ENCODE data around the gene KIAA1755. TPM values are rescaled to one million over a fixed set of nuclear protein-coding genes. Genes with fewer than 3 reads are reported as not detected.

KIAA1755 gene
- total RNA-seq, 2 donors from 2014 or later: 3.1 to 4.2 TPM

DNA sequence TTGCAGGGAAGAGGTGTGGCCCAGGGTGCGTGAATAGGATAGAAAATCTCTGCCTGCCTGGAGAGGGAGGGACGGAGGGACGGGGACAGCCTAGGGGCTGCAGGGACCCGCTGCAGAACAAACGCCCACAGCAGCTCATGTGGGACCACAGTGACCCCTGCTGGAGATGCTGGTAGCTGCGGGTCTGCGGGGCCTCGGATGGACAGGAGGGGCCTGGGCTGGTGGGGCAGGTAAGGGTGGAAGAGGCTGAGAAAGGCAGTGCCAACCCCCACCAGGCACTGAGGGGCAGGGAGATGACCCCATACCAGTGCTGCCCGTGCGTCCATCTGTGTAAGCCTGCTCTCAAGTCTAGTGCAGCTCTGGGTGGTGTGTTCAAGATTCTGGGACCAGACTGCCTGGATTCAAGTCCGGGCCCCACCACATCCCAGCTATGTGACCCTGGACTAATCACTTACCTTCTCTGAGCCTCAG is 39.4 kb downstream of the KIAA1755 start:
- no peak overlapping the region for H3K4me3 ChIP-seq
- H3K36me3 ChIP-seq: no peaks in the 10 kb centered on the region
- DNase-seq (ENCODE audit: low spot score): no peak
- H3K27me3 ChIP-seq: no peaks in the 10 kb centered on the region
- no peaks in the 10 kb centered on the region for H3K9me3 ChIP-seq
- TF ChIP-seq, protein P1, sequence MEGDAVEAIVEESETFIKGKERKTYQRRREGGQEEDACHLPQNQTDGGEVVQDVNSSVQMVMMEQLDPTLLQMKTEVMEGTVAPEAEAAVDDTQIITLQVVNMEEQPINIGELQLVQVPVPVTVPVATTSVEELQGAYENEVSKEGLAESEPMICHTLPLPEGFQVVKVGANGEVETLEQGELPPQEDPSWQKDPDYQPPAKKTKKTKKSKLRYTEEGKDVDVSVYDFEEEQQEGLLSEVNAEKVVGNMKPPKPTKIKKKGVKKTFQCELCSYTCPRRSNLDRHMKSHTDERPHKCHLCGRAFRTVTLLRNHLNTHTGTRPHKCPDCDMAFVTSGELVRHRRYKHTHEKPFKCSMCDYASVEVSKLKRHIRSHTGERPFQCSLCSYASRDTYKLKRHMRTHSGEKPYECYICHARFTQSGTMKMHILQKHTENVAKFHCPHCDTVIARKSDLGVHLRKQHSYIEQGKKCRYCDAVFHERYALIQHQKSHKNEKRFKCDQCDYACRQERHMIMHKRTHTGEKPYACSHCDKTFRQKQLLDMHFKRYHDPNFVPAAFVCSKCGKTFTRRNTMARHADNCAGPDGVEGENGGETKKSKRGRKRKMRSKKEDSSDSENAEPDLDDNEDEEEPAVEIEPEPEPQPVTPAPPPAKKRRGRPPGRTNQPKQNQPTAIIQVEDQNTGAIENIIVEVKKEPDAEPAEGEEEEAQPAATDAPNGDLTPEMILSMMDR (IDR thresholded peaks at IDR 0.05): peak; percentile 95 to 96
- peak overlapping the region in 1 of 2 donors; percentile 7 for H3K27ac ChIP-seq
- H3K4me1 ChIP-seq: peaks cover 0 to 21% of the 10 kb centered on the region in 2 donors

DNA sequence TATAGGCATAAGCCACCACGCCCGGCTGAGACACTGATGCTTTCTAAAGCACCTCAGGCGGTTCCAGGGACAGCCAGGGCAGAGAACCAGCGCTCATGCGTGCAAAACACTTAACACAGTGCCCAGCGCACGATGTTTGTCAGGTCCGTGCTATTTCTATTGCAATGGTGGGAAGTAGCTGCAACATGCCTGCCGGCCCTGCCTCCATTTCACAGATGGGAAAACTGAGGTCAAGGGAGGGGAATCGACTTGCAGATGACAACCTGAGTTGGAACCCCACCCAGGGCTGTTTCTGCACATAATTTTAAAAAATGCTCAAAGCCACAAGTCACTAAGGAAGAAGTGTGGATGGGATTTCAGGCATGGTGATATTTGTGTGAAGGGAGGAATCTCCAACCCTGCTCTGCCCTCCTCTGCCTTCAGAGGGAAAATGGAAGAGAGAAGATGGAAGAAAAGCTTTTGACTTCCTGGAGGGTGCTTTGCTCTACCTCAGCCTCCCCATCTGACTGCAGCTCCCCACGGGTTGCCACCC is 39.9 kb downstream of the KIAA1755 start:
- DNase-seq (ENCODE audit: low spot score): no peak
- Histone ChIP-seq H3K36me3 (no peaks in the 10 kb centered on the region), H3K4me3 (no peak overlapping the region), H3K4me1 (peaks cover 0 to 21% of the 10 kb centered on the region in 2 donors), H3K27me3 (no peaks in the 10 kb centered on the region), H3K27ac (no peak overlapping the region), H3K9me3 (no peaks in the 10 kb centered on the region)
- TF ChIP-seq, protein P1 (IDR thresholded peaks at IDR 0.05): no peak

DNA sequence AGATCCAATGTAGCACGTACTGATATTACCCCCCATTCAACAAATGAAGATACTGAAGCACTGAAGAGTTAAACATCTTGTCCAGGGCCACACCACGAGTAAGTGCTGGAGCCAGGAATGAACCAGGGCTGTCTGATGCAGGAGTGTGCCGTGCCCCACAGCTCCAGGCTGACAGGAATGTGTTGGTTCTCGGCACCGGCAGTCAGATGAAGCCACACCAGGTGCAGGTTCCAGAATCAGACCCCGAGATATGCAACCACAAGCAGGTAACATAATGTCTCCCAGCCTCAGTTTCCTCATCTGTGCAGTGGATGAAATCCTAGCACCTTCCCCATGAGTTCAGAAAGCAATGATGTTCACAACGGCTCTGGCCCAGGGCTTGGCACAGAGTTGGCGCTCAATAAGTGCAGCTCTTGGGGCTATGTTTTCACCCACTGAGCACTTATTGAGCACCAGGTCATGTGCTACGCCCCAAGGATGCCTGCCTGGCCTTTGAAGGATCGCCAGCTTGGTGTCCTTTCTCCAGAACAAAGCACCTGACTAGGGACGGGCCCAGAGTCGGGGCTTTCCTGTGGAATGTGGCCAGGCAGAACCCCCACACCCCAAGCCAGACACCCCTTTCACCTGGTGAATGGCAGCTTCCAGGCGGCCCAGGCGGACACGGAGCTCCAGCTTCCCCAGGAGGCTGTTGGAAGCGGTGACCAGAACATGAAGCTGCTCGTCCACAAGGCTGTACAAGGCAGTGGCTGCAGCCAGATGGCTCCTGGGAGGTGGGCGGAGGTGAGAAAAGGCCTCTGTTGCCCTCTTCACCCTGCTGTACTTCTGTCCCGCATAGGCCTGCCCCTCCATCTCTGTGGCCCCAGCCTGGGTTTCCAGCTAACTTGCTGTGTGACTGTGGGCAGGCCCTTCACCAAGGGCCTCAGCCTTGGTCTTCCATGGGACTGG is 41.3 kb downstream of the KIAA1755 start:
- Histone ChIP-seq H3K4me1 (peaks cover 0 to 21% of the 10 kb centered on the region in 2 donors), H3K9me3 (no peaks in the 10 kb centered on the region), H3K36me3 (no peaks in the 10 kb centered on the region), H3K27ac (no peak overlapping the region), H3K27me3 (no peaks in the 10 kb centered on the region), H3K4me3 (no peak overlapping the region)
- TF ChIP-seq, protein P1 (IDR thresholded peaks at IDR 0.05): no peak
- no peak for DNase-seq (ENCODE audit: low spot score)

DNA sequence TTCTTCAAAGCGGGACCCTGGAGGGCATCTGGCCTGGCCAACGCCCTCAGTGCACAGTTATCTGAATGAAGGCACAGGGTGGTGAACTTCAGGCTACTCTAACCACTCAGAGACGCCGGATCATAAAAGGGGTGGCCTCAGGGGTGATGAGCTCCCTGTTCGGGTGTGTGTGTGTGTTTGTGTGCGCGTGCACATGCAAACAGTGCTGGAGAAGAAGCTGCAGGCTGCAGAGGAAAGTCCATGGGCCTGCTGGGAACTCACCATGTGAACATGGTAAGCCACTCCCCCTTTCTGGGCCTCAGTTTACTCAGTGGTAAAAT is 42.0 kb downstream of the KIAA1755 start:
- H3K4me3 ChIP-seq: no peak overlapping the region
- H3K4me1 ChIP-seq: peaks cover 0 to 21% of the 10 kb centered on the region in 2 donors
- H3K27ac ChIP-seq: peak overlapping the region; percentile 74 to 89
- DNase-seq (ENCODE audit: low spot score): no peak
- H3K27me3 ChIP-seq: no peaks in the 10 kb centered on the region
- TF ChIP-seq, protein P1 (IDR thresholded peaks at IDR 0.05): no peak
- no peaks in the 10 kb centered on the region for H3K36me3 ChIP-seq
- no peaks in the 10 kb centered on the region for H3K9me3 ChIP-seq

DNA sequence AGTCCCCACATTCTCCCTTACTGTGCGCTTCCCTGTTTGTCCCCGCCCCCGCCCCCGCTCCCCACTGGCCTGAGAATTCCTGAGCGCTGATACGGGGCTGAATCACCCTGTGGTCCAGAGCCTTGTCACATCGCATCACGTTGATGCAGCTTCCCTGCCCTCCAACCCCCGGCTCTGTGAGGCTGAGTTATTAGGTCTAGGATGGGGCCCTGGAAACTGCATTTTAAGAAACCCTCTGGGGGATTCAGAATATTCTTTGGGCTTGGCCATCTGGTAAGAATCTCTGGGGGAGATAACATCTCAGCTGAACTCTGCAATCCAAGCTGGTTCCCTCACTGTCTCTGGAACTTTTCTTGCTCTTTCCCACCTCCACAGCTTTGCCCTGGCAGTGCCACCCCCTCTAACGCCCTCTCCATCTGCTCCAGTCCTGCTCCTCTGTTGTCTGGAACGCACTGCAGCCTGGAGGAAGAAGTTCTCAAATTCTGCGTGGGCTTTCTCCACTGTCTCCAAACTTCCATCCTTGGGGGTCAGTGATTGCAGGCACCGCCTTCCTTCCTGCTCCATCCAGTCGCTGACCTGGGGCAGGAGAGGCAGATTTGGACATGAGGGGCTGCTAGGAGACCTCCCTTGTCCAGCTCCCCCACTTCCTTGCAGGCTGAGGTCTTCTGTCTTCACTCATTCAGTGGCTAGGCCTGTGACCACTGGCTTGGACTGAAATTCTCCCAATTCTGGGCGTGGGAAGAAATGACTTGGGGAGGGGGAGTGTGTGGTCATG is 42.6 kb downstream of the KIAA1755 start:
- no peaks in the 10 kb centered on the region for H3K36me3 ChIP-seq
- H3K27ac ChIP-seq: peak overlapping the region; percentile 74 to 89
- H3K4me1 ChIP-seq: peaks cover 0 to 27% of the 10 kb centered on the region in 2 donors
- H3K9me3 ChIP-seq: no peaks in the 10 kb centered on the region
- no peaks in the 10 kb centered on the region for H3K27me3 ChIP-seq
- DNase-seq (ENCODE audit: low spot score): peak; percentile 93
- TF ChIP-seq, protein P1 (IDR thresholded peaks at IDR 0.05): no peak
- no peak overlapping the region for H3K4me3 ChIP-seq

Data from right atrium auricular region (tissue), 2 donors.